Measurements from ENCODE around the gene IBA57.

The IBA57 gene

GRCh38 chr1:228156941-228157728 lies 8.5 kb upstream of the IBA57 start:
- DNase-seq (ENCODE audit: low spot score) = no peak

GRCh38 chr1:228157729-228158126 lies 7.9 kb upstream of the IBA57 start:
- DNase-seq (ENCODE audit: low spot score) = no peak

GRCh38 chr1:228158151-228159007 lies 7.2 kb upstream of the IBA57 start:
- DNase-seq (ENCODE audit: low spot score) = no peak

GRCh38 chr1:228159008-228159665 lies 6.5 kb upstream of the IBA57 start:
- no peak for DNase-seq (ENCODE audit: low spot score)

GRCh38 chr1:228160201-228160761 lies 5.3 kb upstream of the IBA57 start:
- DNase-seq (ENCODE audit: low spot score) = no peak

GRCh38 chr1:228161362-228161761 lies 4.2 kb upstream of the IBA57 start:
- no peak for DNase-seq (ENCODE audit: low spot score)

- DNase-seq (ENCODE audit: low spot score) = no peak
These were observed 3.7 kb upstream of the IBA57 start for GRCh38 chr1:228161866-228162265.

- DNase-seq (ENCODE audit: low spot score) = peak; percentile 26
These were observed 3.2 kb upstream of the IBA57 start for GRCh38 chr1:228162286-228163006.

GRCh38 chr1:228163007-228163753 lies 2.4 kb upstream of the IBA57 start:
- peak; percentile 63 for DNase-seq (ENCODE audit: low spot score)

GRCh38 chr1:228163776-228164519 lies 1.7 kb upstream of the IBA57 start:
- DNase-seq (ENCODE audit: low spot score) = no peak

GRCh38 chr1:228164561-228165371 lies 838 bp upstream of the IBA57 start:
- no peak for DNase-seq (ENCODE audit: low spot score)

- peak; percentile 86 for DNase-seq (ENCODE audit: low spot score)
These were observed 749 bp downstream of the IBA57 start for GRCh38 chr1:228166170-228166936.

- DNase-seq (ENCODE audit: low spot score) = no peak
These were observed 3.1 kb downstream of the IBA57 start for GRCh38 chr1:228168563-228169270.

GRCh38 chr1:228169345-228169744 lies 3.7 kb downstream of the IBA57 start:
- DNase-seq (ENCODE audit: low spot score) = no peak

GRCh38 chr1:228170666-228171065 lies 5.1 kb downstream of the IBA57 start:
- no peak for DNase-seq (ENCODE audit: low spot score)

GRCh38 chr1:228171221-228171891 lies 5.8 kb downstream of the IBA57 start:
- no peak for DNase-seq (ENCODE audit: low spot score)
